Ectodermal cell (in vitro differentiated cells): Measurements from ENCODE around the gene SRGAP1.
"Not testable (repeated sequence)": the region's sequence is repeated elsewhere in the genome, so short reads cannot be mapped to it uniquely, and the experiment has no call there.

Experiments used
- H3K27ac ChIP-seq: 2 replicates; pipeline ENCODE4 v1.7.0; 2013; ENCODE audit warnings: mild to moderate bottlenecking, low read depth, low read length; ENCODE audit not compliant: insufficient read depth, poor library complexity, severe bottlenecking
- H3K27me3 ChIP-seq: 2 replicates; pipeline ENCODE4 v1.7.0; 2013; ENCODE audit warnings: mild to moderate bottlenecking, low read length; ENCODE audit not compliant: insufficient read depth, control insufficient read depth, poor library complexity, severe bottlenecking
- H3K36me3 ChIP-seq: one replicate; pipeline ENCODE4 v1.7.0; 2013; ENCODE audit warnings: low read length; ENCODE audit not compliant: control insufficient read depth, insufficient read depth
- H3K4me1 ChIP-seq: one replicate; pipeline ENCODE4 v1.7.0; 2013; ENCODE audit warnings: low read length; ENCODE audit not compliant: control insufficient read depth, insufficient read depth
- H3K4me3 ChIP-seq: 2 replicates; pipeline ENCODE4 v1.7.0; 2013; ENCODE audit warnings: low read depth, low read length, control low read depth; ENCODE audit not compliant: insufficient read depth
- H3K9me3 ChIP-seq: 2 replicates; pipeline ENCODE4 v1.7.0; 2013; ENCODE audit warnings: mild to moderate bottlenecking, low read length, moderate library complexity; ENCODE audit not compliant: control insufficient read depth
- WGBS, 2 experiments: methylation state at CpG; one replicate each; pipeline ENCODE4 v1.1.7; 2013; ENCODE audit warnings: missing lambda C conversion rate in 2 of 2; 5-methylcytosine and 5-hydroxymethylcytosine counted together

Gene SRGAP1

GRCh38 chr12:64193931-64194330 is 349.4 kb downstream of the SRGAP1 start:
- H3K27me3 ChIP-seq, result no peaks in the 10 kb centered on the region
- H3K27ac ChIP-seq, result no peak overlapping the region
- H3K4me3 ChIP-seq, result no peak overlapping the region
- H3K9me3 ChIP-seq, result no peaks in the 10 kb centered on the region
- H3K36me3 ChIP-seq, result no peaks in the 10 kb centered on the region
- WGBS, 2 experiments, result 95 to 96% methylated on average over 6 of the region's 6 CpGs
- no peaks in the 10 kb centered on the region for H3K4me1 ChIP-seq

- Histone ChIP-seq H3K4me1 (no peaks in the 10 kb centered on the region), H3K27ac (no peak overlapping the region), H3K4me3 (no peak overlapping the region), H3K27me3 (no peaks in the 10 kb centered on the region), H3K9me3 (no peaks in the 10 kb centered on the region), H3K36me3 (no peaks in the 10 kb centered on the region)
- WGBS, 2 experiments, result 93 to 95% methylated on average over 7 of the region's 7 CpGs
Observed at GRCh38 chr12:64194333-64195149, 350.0 kb downstream of the SRGAP1 start.

- H3K4me1 ChIP-seq, H3K36me3 ChIP-seq, H3K27ac ChIP-seq, H3K27me3 ChIP-seq, H3K4me3 ChIP-seq, H3K9me3 ChIP-seq: not testable (repeated sequence)
- 41 to 43% methylated on average over 11 to 12 of the region's 15 CpGs for WGBS, 2 experiments
Observed at GRCh38 chr12:64195841-64196240, 351.3 kb downstream of the SRGAP1 start.

DNA sequence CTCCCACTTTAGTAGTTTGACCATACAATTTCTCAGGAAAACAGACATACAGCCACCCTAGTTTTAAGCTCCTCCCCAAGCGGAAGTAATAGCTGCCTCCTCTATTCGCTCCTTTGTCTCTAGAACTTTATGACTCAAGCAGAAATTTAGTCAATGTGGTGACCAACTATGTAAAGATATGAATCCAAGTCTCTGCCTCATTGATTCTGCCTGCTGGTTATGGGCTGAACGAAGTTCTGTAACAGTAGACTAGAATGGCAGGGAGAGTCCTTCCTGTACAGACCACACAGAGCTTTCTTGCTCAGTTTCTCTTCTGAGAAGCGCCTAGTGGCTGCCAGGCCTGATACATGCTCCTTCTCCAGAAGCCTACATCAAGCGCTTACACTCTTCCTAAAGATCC is 358.5 kb downstream of the SRGAP1 start:
- no peak overlapping the region for H3K4me3 ChIP-seq
- H3K27ac ChIP-seq, result no peak overlapping the region
- H3K9me3 ChIP-seq, result no peaks in the 10 kb centered on the region
- WGBS, 2 experiments, result 92% methylated on average over 5 of the region's 5 CpGs
- H3K27me3 ChIP-seq, result no peaks in the 10 kb centered on the region
- H3K36me3 ChIP-seq, result no peaks in the 10 kb centered on the region
- no peaks in the 10 kb centered on the region for H3K4me1 ChIP-seq

- Histone ChIP-seq H3K9me3 (no peaks in the 10 kb centered on the region), H3K4me1 (no peaks in the 10 kb centered on the region), H3K4me3 (no peak overlapping the region), H3K36me3 (no peaks in the 10 kb centered on the region), H3K27ac (no peak overlapping the region), H3K27me3 (no peaks in the 10 kb centered on the region)
- 65 to 71% methylated on average over 6 to 7 of the region's 7 CpGs for WGBS, 2 experiments
Observed at GRCh38 chr12:64203775-64204174, 359.3 kb downstream of the SRGAP1 start.

GRCh38 chr12:64205542-64205941 is 361.0 kb downstream of the SRGAP1 start:
- H3K27me3 ChIP-seq, result no peaks in the 10 kb centered on the region
- no peaks in the 10 kb centered on the region for H3K9me3 ChIP-seq
- H3K4me1 ChIP-seq, result no peaks in the 10 kb centered on the region
- no peak overlapping the region for H3K4me3 ChIP-seq
- H3K27ac ChIP-seq, result no peak overlapping the region
- WGBS, 2 experiments, result 100% methylated on average over 1 of the region's 2 CpGs; no CpG with 5 or more reads in 1 of the 2 experiments
- H3K36me3 ChIP-seq, result no peaks in the 10 kb centered on the region

DNA sequence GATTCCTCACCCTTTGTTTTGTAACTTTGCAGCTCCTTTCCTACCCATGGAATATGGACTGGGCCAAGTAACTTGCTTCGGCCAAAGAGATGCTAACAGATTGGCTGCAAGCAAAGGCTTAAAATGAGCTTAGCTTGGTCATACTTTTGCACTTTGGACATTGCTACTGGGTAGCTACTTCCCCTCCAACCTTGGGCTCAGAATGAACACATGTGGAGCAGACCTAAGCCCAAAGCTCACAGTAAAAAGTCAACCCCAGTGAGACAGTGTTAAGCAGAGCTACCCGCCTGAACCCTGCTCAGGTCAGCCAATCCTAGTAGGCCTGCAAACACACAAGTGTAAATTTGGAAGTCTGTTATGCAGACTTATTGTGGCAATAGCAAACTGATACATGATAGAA is 363.0 kb downstream of the SRGAP1 start:
- Histone ChIP-seq H3K27ac (no peak overlapping the region), H3K4me1 (no peaks in the 10 kb centered on the region), H3K36me3 (no peaks in the 10 kb centered on the region), H3K27me3 (no peaks in the 10 kb centered on the region), H3K9me3 (no peaks in the 10 kb centered on the region), H3K4me3 (no peak overlapping the region)
- WGBS, 2 experiments, result 93 to 94% methylated on average over 2 of the region's 2 CpGs
